ENCODE measurements around the gene NCOA7.

DNA sequence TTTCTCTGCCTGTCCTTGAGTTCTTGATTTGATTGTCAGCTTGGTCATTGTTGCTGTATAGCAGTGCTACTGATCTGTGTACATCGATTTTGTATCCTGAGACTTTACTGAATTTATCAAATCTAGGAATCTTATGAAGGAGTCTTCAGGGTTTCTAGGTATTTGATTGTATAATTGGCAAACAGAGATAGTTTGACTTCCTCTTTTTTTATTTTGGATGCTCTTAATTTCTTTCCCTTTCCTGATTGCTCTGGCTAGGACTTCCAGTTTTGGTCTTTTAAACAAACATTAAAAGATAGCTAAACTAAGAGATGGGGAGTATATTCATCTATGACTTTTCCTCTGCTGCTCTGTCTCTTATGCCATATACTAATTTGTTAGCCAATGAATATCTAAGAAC is 62.4 kb downstream of the NCOA7 start:
- TF ChIP-seq CTCF (IDR thresholded peaks at IDR 0.05) (no peak), POLR2A (IDR thresholded peaks at IDR 0.05) (no peak)

Data from thyroid gland (tissue), 4 donors.